GM12865 (cell line): Measurements from ENCODE around the gene SERPING1.
A peak's percentile ranks its signal among the peaks of the same experiment; 100 is the strongest.

Experiments used
- DNase-seq: peaks from one replicate; pipeline ENCODE4 v3.0.0; 2010; ENCODE audit warnings: low read depth
- H3K4me3 ChIP-seq: 2 replicates; pipeline ENCODE4 v1.5.1; 2011; ENCODE audit warnings: mild to moderate bottlenecking, low read depth, low read length, control low read depth
- CTCF ChIP-seq: IDR thresholded peaks from 2 replicates; pipeline ENCODE4 v1.5.1; 2011; ENCODE audit warnings: low read length, control low read depth, low read depth, inconsistent platforms; ENCODE audit not compliant: insufficient read depth; ENCODE audit errors: missing control alignments

Gene SERPING1

DNA sequence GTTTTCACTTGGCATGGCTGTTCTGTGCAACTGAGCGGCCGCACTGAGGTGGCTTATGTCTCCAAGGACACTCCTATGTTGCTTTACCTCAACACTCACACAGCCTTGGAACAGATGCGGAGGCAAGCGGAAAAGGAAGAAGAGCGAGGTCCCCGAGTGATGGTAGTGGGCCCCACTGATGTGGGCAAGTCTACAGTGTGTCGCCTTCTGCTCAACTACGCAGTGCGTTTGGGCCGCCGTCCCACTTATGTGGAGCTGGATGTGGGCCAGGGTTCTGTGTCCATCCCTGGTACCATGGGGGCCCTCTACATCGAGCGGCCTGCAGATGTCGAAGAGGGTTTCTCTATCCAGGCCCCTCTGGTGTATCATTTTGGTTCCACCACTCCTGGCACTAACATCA, 62.2 kb downstream of the SERPING1 start:
- TF ChIP-seq CTCF, result no peak
- no peak overlapping the region for H3K4me3 ChIP-seq
- DNase-seq, result no peak

- peak; percentile 19 for TF ChIP-seq CTCF
- DNase-seq, result no peak
- H3K4me3 ChIP-seq, result no peak overlapping the region
These were observed 65.4 kb downstream of the SERPING1 start for GRCh38 chr11:57662893-57663292.

DNA sequence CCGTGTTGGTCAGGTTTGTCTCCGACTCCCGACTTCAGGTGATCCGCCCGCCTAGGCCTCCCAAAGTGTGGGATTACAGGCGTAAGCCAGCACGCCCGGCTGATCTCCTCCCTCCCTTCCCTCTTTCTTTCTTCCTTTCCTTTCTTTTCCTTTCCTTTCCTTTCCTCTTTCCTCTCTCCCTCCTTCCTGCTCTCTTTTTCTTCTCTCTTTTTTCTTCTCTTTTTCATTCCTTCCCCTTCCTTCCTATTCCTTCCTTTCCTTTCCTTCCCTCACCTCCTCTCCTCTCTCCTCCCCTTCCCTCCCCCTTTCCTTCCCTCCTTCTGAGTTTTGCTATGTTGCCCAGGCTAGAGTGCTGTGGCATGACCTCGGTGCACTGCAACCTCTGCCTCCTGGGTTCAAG, 66.5 kb downstream of the SERPING1 start:
- no peak overlapping the region for H3K4me3 ChIP-seq
- no peak for DNase-seq
- no peak for TF ChIP-seq CTCF
